Kidney capillary endothelial cell (primary cell): ENCODE measurements around the gene UROD.

ENCODE experiments used
- DNase-seq: peaks from one replicate; pipeline ENCODE4 v3.0.0-alpha.2; 2018; ENCODE audit warnings: low spot score

The UROD gene

DNA sequence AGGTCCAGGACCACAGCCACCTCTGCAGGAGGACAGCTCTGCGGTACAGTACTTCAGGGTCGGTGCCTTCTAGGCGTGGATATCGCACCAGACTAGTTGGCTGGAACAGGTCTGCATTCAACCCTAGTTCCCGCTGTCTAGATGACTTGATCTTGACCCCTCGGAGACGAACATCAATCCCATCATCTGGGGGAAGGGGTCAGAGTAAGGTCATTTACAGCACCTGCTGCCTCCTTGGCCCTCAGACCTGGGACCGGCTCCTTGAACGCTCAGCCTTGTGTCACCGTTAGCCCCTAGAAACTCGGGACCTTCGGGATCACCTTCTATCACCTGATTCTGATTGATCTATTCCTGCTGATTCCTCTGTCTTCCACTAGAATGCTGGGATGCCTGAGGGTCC is 3.5 kb upstream of the UROD start:
- no peak for DNase-seq

DNA sequence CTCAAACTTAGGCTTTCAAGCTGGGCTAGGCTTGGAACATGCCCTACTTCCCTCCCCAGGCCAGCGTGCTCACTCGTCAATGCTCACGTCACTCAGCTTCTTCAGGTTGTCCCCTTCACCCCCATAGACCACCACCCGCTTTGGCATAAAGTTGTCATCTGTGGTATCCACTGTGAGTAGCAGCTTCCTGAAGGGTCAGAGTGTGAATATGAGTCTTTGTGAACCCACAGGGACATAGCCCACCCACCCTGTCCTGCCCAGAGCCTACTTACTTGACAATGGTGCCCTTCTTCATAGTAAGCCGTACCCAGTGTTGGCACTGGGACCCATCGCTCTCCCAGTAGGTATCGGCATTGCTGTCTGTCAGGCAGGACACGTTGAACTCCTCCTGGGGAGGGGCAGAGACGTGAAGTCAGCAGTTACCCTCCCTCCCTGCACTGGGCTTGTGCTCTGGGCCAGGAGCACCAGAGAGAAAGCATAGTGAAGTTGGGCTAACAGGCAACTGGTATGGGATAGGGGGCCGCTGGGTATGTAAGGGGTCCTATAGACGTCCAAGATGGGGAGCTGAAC is 2.7 kb upstream of the UROD start:
- DNase-seq: no peak

DNA sequence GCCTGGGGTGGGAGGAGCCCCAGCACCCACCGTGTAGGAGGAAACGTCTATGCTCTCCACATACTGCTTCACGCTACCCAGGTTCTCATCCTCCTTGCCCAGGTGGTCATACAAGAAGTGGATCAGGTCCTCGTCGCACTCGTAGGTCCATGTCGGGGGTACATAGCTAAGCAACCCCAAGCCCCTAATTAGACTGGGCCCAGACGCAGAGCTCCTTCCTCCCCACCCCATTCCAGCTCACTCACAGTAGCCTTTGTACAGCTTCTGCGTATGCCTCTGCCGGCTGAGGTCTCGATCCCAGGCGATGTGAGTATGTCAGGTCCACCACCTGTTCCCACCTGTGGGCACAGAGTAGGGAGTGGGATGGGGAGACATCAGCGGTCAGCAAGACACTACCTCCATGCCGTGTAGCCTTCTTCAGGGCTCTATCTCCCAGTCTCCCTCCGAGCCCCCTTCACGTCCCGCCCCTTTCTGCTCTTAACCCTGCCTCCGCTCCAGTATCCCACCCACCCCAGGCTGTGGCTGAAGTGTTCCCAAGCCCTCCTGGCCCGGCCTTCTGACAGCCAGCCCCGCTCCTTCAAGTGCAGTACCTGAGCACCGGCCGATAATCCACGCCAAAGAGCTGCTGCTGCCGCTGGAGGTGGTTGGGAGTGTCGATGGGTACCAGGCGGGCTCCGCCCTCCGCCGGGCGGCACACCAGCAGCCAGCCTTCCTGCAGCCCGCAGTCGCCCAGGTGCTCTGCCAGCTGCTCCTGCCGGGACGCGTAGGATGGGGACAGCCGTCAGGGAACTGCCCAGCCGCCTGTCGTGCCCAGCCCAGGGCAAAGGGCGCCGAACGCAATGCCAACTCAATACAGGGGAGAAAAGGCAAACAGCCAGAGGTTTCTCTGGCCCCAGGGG is 1.8 kb upstream of the UROD start:
- DNase-seq: no peak

DNA sequence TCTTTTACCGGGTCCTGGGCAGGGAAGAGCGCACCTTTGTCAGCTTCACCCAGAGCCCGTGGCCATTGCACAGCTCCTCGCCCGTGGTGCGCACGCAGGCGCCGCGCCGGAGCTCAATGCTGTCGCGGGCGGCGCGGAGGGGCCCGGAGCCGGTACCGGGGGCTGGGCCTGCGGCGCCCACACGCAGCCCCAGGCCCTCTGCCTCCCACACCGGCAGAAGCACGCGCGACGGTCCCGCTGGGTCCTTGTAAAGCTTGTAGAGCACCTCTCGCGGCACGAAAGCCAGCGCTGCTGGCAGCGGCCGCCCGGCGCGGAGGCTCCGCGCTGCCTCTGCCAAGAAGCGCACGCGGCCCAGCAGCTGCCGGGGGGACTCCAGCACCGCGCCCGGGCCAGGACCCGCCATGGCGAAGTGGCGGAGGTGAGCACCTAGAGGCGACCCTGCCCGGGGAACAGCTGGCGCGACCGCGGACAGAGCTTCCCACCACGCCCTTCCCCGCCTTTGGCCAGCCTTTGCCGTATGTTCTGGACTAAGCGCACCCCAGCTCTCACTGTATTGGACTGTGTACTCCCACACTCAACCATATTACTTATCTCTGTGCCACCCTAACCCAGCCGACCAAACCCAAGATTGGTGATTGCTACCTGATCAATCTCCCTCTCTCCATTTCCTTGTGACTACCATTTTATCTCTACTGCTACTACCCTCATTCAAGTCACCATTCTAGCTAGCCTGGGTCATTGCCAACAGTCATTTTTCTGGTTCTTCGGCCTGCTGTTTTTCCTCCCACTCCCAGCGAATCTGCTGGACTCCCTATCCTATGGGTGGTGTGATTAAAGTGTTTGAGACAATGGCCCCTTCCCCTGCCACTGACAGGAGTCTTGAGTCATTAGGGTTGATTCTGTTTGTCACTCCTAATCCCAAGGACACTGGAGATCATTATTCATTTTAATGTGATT is 921 bp upstream of the UROD start, which contains the start of gene HECTD3:
HECTD3 (minus strand) TSS at position 470 of the 957 bp plus-strand sequence; CDS start at position 403, 67 bp downstream.
- peak; percentile 70 for DNase-seq

DNA sequence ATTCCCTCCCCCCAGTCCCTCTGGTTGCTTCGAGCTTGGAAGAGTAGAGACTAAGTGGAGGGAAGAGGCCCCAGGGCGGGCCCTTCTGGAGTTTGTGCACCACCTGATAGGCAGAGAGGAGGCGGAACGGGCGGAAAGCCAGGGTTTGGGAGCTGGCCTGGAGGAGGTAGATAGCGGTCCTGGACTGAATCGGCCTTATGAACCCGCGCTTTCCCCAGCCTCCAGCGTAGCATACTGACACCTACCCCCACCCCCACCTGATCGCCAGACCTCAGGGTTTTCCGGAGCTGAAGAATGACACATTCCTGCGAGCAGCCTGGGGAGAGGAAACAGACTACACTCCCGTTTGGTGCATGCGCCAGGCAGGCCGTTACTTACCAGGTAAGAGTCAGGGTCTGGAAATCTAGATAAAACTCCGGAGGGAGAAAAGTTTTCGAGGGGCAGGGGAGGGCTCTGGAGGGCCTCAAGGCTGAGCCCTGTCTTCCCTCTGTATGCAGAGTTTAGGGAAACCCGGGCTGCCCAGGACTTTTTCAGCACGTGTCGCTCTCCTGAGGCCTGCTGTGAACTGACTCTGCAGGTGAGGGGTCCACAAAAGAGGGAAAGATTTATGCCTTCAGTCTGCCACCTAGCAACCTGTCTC is 705 bp downstream of the UROD start:
- DNase-seq: peak; percentile 52

DNA sequence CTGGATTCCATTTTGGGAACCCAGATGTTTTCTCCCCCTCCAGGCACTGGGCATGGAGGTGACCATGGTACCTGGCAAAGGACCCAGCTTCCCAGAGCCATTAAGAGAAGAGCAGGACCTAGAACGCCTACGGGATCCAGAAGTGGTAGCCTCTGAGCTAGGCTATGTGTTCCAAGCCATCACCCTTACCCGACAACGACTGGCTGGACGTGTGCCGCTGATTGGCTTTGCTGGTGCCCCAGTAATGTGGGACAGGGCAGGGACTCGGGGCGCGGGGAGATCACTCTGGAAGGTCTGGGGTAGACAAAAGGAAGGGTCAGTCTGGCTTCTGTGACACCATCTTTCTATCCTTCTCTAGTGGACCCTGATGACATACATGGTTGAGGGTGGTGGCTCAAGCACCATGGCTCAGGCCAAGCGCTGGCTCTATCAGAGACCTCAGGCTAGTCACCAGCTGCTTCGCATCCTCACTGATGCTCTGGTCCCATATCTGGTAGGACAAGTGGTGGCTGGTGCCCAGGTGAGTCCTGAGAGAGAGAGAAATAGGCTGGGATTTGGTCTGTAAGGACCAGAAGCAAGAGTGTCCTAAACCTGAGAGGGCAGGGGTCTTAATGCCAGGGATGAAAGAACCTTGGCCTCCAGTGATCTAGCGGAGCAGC is 1.6 kb downstream of the UROD start:
- DNase-seq: no peak

DNA sequence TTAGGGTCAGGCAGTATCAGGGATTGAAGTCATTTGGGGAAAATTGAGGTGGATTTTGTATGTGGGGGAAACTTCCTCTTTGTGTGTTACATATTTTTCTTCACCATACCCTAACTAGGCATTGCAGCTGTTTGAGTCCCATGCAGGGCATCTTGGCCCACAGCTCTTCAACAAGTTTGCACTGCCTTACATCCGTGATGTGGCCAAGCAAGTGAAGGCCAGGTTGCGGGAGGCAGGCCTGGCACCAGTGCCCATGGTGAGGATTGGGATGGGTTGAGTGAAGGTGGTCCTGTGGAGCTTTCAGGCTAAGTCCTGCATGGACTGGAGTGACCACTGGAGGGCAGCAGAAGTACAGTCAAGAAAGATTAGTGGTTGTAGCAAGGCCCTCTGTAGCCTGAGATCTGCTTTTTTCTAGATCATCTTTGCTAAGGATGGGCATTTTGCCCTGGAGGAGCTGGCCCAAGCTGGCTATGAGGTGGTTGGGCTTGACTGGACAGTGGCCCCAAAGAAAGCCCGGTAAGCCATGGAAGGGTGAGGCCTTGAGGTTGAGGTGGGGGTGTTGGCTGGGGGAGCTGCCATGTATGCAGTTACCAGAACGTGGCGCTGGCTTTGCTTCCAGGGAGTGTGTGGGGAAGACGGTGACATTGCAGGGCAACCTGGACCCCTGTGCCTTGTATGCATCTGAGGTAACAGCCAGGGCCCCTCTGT is 2.4 kb downstream of the UROD start:
- DNase-seq: peak; percentile 67

DNA sequence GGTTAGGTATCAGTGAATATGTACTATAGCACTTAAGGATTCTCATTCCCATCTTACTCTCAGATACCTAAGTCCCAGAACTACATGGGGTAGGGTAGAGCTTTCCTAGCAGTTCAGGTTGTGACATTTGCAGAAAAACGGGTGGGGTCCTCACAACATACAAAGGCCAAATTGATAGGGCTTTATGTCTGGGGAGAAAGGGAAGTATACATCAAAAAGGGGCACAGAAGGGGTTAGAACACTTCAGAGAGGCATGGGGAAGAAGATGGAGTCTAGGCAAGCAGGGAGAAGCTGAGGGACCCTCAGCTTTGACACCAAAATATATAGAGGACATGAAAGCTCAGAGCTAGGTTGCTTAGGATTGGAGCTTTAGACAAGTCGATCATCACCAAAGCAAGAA is 3.6 kb downstream of the UROD start:
- no peak for DNase-seq

DNA sequence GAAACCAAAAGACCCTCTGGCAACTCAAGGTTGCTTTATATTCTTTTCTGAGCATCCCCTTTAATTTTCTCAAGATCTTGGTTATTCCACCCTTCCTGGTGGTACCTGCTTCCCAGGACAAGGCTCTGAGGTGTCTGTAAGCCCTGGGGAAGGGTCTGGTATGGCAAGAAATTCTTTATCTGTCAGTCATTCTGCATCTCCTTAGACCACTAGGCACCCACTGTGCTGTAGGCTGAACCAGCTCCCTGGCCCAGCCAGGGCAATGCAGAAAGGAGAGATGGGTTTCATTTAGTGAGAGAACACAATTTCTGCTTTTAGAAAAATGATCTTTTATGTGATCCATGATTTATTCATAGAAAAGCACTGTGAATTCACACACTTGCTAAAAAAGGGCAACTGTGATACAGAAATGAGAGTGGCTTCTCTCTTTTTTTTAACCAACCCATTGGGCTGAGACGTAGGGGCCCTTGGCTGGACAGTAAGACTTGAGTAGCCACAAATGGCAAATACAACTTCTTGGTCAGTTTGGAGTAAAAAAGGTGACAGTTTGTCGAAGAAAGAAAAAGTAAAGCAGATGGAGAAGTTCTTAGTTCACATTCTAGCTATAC is 4.1 kb downstream of the UROD start:
- DNase-seq: no peak

DNA sequence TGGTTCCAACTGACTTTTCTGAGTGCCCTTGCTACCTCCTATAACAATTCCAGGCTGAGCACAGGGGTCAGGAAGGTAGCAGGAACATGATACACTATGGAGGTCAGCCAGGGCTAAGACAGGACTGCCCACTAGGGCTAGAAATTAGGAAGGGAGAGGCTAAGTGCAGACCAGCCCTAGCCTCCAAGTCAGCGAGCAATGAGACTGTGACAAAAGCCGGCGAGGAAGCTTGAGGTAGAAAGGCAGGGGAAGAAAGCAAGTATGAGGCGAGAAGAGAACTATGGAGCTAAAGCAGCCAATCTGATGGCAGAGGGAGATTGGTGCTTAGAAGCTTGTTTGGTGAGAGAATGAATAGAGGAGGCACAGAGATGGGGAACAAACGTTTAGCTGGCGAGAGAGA is 4.7 kb downstream of the UROD start:
- no peak for DNase-seq

DNA sequence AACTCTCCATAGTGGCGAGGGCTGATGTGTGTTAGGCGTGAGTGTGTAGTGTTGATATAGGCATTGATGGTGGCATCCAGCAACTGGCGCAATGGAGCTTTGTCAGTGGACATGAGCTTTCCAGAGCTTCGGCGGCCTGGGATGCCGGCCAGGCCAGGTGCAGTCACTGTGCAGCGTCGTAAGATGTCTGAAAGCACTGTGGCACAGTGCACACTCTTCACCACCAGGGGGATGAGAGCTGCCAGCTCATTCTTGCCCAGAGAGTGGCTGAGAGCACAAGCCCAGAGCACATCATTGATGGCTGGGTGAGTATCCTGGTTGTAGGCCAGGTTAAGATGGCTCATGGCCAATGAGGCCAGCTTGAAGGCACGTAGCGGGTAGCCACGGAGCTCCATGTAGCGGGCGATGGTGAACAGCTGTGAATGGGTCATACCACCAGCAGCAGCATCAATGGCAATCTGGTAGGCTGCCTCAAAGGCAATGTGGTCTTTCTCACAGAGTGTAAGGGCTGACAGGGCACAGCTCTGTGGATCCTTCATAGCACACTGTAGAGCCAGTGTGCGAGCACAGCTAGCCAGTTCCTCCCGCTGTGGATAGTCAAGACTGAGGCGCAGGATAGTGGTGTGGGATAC is 6.7 kb downstream of the UROD start:
- peak; percentile 41 for DNase-seq

DNA sequence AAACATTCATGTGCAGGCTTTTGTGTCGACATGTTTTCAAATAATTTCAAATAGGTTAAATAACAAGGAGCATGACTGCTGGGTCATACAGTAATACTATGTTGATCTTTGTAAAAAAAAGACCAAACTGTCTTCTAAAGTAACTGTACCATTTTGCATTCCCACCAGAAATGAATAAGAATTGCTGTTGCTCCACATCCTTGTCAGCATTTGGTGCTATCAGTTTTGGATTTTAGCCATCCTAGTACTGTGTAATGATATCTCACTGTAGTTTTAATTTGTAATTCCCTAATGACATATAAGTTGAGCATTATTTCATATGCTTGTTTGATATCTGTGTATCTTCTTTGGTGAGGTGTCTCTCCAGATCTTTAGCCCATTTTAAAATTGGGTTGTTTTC is 11.6 kb downstream of the UROD start:
- DNase-seq: no peak

DNA sequence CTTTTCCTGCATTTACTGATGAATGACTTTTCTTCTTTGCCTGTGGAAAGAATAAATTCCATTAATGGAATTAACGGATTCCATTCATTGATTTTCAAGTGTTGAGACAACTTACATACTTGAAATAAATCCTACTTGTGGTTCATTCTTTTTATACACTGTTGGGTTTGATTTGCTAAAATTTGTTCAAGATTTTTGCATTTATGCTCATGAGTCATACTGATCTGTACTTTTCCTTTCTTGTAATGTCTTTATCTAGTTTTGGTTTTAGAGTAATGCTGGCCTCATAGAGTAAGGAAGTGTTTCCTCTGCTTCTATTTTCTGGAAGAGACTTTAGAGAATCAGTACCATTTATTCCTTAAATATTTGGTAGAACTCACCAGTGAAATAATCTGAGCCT is 14.4 kb downstream of the UROD start:
- no peak for DNase-seq

DNA sequence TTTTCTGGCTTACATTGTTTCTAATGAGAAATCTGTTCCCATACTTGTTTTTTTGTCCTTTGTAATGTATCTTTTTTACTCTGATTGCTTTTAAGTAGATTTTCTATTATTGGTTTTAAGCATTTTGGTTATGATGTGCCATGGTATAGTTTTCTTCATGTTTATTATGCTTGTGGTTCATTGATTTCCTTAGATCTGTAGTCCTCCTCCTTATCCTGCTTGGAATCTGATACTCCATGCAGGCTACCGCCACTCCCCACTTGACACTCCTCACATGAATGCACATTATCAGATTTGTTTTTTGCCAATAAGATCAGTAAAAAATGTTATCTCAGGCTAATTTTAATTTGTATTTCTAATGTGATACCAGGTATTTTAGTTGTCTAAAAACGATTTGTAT is 20.8 kb downstream of the UROD start:
- DNase-seq: no peak

DNA sequence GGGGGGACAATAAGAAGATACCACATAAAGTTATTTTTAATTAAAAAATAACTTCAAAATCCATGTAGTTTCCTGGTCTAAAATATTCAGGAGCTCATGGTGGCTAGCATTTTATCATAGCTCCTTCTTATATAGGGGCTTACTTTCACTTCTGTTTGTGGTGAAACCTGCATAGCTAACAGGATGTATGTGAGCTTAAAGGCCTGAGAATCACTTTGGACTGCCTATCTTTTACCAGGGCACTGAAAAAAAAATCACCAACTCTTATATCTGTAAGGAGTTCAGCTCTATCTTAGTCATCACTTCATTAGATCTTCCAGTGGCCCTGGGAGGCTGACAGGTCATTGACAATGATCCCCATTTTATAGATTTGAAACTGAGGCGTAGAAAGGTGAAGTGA is 21.3 kb downstream of the UROD start:
- no peak for DNase-seq

DNA sequence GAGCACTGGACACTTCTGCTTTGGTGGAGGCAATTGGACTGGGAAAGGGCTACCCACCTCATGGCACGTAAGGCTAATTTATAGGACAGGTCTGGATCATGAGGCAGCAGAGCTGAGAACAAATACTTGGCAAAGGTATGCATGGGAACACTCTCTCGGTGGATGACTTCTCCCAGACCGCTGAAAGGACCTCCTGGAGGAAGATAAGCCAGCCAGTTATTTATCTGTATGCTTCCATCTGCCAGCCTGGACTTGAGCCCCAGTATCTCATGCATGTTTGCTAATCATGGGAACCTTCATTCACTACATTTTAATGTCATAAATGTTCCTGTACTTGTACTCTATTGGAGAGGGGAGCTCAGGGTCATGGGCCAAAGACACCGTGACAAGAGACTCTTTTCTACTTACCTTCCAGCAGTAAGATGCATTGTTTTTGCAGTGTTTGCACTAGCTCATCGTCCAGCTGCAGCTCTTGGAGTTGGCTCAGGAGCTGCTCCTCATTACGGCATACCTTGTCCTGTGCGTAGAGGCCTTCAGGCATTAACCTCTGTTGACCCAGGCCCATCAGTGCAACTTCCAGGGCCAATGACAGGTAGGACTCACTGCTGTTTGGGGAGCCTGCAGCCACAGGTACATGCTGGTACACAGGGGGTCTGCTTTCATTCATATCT is 23.7 kb downstream of the UROD start:
- no peak for DNase-seq

DNA sequence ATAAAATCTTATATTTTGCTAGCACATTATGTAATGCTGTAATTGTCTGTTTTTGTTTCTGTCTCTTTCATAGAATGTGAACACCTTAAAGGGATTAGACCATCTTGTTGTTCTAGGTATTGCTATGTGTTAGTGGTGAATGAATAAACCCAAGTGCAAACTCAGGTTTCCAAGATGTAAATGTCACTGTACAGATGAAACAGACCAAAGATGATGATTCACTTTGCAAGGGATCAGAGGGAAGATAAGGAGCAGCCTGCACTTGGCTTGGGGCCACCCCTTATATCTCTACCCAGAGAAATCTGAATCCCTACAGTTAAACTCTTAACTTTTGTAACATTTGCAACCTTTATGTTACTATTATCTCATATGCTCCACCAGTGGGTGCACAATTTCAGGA is 25.4 kb downstream of the UROD start:
- no peak for DNase-seq

DNA sequence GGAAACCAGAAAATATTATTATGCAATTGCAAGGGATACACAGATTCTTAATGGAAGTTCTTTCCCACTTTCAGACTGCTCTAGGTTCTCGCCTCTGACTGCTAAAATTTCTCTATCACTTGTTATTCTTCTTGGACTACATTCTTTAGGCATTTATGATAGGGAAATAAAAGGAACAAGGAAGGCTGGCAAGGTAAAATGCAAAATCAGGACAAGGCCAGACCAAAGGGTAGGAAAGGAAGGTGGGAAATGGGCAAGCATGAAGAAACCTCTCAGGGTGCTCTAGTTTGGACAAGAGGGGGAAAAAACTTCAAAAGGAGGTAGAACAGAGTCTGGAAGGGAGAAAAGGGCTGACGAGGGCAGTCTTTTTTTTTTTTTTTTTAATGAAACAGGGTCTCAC is 26.2 kb downstream of the UROD start:
- DNase-seq: no peak

DNA sequence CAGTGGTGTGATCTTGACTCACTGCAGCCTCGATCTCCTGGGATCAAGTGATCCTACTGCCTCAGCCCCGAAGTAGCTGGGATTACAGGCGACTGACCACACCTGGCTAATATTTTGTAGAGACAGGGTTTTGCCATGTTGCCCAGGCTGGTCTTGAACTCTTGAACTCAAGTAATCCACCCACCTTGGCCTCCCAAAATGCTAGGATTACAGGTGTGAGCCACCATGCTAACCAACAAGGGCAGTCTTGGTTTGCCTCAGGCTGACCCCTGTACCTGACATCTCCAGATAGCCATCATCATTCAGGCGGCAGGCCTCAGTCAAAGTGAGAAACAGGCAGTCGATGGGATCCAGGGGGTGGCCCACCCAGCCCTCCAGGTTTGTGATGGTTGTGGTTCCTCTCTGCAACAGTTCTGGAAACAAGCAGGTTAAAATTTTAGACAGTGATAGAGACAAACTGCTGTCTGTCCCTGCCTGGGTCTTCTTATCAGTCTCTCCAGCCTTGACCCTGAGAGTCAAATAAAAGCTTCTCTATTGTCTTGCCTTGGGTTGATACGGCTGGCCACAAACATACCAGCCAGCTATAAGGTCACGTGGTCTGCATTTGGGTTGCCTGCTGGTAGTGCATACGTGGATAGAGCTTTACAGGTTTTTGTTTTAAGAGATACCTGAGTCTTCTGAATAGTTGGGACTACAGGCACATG is 26.8 kb downstream of the UROD start:
- no peak for DNase-seq
